Stromal cell of bone marrow (primary cell): ENCODE measurements around the gene APC2.

Source experiments
- DNase-seq: peaks from one replicate; pipeline ENCODE4 v3.0.0-alpha.2; 2012; ENCODE audit warnings: low read depth

Gene APC2, protein sequence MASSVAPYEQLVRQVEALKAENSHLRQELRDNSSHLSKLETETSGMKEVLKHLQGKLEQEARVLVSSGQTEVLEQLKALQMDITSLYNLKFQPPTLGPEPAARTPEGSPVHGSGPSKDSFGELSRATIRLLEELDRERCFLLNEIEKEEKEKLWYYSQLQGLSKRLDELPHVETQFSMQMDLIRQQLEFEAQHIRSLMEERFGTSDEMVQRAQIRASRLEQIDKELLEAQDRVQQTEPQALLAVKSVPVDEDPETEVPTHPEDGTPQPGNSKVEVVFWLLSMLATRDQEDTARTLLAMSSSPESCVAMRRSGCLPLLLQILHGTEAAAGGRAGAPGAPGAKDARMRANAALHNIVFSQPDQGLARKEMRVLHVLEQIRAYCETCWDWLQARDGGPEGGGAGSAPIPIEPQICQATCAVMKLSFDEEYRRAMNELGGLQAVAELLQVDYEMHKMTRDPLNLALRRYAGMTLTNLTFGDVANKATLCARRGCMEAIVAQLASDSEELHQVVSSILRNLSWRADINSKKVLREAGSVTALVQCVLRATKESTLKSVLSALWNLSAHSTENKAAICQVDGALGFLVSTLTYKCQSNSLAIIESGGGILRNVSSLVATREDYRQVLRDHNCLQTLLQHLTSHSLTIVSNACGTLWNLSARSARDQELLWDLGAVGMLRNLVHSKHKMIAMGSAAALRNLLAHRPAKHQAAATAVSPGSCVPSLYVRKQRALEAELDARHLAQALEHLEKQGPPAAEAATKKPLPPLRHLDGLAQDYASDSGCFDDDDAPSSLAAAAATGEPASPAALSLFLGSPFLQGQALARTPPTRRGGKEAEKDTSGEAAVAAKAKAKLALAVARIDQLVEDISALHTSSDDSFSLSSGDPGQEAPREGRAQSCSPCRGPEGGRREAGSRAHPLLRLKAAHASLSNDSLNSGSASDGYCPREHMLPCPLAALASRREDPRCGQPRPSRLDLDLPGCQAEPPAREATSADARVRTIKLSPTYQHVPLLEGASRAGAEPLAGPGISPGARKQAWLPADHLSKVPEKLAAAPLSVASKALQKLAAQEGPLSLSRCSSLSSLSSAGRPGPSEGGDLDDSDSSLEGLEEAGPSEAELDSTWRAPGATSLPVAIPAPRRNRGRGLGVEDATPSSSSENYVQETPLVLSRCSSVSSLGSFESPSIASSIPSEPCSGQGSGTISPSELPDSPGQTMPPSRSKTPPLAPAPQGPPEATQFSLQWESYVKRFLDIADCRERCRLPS (N-terminal part only)

DNA sequence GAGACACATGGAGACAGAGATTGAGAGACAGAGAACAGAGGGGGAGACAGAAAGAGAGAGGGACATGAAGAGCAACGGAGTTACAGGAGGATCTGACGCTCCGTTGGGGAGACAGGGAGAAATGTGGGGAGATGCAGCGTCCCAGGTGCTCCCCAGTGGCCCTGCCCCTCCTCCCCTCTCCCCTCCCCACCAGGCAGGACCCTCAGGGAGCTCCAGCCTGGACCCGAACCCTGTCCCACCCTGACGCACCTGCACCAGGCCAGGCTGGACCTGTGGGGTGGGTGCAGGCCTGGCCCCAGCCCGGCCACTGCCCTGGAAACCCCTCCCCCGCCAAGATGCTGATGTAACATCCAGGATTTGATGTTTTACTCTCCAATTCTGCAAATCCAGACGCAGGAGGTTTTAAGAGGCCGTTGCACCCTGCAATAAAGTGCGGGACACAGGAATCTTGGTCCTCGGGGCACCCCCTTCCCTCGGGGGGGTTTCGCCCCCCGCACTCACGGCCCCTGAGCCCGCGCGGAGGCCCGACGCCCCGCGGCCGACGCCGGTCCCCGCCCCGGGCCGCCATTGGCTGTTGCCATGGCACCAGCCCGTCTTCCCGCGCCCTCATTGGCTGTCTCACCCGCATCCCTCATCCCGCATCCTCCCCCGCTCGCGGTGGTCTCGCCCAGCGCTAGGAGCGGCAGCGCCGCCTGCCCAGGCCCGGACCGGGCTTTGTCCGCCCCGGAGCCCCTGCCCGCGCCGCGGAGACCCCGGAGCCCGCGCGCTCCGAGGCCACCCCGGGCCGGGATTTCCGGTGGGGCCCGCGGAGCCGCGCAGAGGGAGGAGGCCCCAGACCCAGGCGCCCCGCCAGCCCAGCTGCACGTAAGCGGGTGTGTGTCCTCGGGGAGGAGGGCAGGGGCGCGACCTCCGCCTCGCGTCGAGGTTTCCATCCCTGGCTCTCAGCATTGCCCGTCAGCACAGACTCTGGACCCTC, at the start of gene APC2:
Gene APC2 (plus strand): TSS at position 655 of the 976 bp plus-strand sequence. CDS start 2,881 bp downstream, outside the sequence.
- DNase-seq: no peak

- DNase-seq: no peak
These were observed 49.4 kb upstream of the APC2 start for GRCh38 chr19:1400281-1401137.

DNA sequence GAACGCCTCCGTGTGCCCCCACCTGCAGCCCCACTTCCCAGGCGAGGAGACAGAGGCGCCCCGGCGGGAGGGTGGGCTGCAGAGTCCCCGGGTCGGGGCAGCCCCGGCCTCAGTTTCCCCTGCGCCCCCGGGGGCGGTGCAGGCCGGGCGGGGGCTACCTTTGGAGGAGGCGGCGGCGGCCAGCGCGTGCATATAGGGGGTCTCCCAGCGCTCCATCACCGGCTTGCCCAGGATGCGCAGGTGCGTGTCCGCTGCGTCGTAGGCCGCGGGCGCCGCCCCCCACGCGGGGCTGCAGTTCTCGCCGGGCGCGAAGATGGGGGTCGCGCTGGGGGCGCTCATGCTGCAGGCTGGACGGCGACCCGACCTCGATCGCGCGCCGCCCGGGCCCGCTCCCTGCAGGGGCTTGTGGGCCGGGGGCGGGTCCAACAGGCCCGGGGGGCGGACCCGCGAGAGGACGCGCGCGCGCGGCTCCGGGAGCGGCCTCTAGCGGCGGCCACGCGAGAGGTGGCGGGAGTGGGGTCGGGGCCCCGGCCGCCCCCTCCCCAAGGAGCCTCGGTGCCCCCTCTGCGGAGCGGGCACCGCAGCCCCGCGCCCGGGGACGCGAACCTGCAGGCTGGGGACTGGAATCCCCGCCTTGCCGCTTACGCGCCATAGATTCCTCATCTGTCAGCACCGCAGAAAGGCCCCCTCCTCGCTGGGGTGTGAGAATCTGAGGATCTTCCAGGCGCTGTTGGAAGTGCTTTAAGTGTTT, 48.6 kb upstream of the APC2 start, which contains the start of gene GAMT:
Gene GAMT (minus strand): TSS at position 405 of the 751 bp plus-strand sequence. CDS start 66 bp downstream, at position 339.
- DNase-seq: no peak

DNA sequence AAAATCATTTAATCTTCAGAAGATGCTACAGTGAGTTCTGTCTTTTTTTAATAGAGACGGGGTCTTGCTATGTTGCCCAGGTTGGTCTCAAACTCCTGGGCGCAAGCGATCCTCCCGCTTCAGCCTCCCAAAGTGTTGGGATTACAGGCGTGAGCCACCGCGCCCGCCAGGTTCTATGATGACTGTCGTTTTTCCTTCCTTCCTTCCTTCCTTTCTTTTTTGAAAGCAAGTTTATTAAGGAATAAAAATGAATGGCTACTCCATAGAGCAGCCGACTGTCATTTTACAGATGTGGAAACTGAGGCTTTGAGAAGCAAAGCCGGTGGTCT, 48.1 kb upstream of the APC2 start:
- DNase-seq: no peak

DNA sequence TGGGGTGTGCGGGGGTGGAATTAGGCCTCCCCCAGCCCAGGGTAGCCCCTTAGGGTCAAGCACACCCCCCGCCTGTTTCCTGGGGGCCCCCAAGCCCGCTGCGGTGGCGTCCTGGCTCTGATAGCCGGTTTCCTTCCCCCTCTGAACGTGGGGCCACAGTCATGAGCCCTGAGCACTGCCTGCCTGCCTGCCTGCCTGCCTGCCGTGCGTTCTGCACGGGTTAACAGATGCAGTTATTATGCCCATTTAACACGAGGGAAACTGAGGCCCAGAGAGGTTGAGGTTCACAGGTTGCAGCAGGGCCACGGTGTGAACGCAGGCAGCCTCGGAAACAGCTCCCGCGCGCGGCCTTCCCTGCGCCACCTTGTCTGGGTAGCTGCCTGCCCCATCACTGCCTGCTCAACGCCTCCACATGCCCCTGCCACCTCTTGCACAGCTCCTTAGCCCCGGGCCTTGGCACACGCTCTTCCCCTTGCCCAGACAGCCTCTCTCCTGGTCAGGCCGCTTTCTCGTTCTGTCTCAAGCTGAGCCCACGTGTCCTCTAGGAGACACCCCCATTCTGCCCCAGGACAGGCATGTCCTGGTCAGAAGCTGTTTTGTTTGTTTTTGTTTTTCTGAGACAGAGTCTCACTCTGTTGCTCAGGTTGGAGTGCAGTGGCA, 47.4 kb upstream of the APC2 start:
- DNase-seq: no peak

DNA sequence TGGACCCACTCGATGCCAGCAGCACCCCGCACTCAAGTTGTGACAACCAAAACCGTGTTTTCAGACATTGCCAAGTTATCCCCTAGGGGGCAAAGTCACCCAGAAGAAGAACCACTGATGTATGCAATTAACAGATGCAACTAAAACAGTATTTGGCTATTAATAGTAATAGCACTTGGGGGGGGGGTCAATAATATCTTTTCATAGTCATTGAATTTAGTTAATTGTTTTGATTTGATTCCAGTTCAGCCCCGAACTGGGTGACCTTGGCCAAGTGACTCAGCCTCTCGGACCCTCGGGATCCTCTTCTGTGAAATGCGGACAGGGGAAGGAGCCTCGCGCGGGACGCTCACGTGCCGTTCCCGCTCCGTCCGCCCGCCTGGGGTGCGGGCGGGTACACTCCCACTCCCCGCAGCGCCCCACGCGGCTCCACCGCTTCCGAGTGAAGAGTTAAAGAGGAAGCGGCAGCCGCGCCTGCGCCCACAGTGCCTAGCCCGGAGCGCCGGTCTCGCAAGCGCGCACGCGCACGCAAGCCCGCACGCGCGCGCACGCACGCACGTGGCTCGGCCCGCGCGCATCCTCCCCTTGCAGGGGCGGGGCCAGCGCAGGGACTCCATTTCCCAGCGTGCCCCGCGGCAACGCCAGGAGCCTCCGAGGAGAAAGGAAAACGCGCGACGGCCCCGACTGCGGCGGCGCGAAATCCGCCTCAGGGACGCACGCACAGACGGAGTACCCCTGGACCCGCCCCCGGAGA, 43.0 kb upstream of the APC2 start:
- peak; percentile 97 for DNase-seq

DNA sequence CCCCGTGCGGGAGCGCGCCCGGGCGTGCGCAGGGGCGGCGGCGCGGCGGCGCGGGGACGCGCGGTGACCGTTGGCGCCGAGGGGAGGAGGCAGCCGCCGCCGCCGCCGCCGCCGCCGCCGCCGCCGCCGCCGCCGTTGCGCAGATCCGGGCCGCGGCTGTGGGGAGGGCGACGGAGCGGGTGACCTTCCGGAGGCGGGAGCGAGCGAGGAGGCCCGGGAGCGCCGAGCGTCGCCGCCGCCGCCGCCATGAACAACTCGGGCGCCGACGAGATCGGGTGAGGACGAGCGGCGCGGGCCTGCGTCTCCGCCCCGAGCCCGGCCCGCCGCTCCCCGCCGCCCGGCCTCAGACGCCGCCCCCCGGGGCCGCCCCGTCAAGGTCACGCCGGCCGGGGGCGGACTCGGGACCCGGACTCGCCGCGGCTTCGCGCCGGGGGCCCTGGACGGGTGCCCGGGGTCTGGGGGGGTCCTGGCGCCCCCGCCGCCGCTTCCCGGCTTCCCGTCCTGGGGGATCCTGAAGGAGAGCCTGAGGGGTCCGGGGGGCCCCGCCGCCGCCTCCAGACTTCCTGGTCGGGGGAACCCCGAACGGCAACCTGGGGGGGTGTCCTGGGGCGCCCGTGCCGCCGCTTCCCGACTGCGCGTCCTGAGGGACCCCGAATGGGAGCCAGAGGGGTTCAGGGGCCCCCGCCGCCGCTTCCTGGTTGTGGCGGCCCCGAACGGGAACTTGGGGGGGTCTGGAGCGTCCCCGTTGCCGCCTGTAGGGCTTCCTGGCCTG, 42.2 kb upstream of the APC2 start, which contains the start of gene DAZAP1:
Gene DAZAP1 (plus strand): TSS at position 59 of the 772 bp plus-strand sequence. CDS start 188 bp downstream, at position 247.
- no peak for DNase-seq

GRCh38 chr19:1408300-1409203, 41.4 kb upstream of the APC2 start:
- DNase-seq: no peak

- DNase-seq: no peak
These were observed 40.5 kb upstream of the APC2 start for GRCh38 chr19:1409204-1410005.

- no peak for DNase-seq
These were observed 39.7 kb upstream of the APC2 start for GRCh38 chr19:1410136-1410786.

GRCh38 chr19:1410789-1411188, 39.1 kb upstream of the APC2 start:
- DNase-seq: no peak

- no peak for DNase-seq
These were observed 38.4 kb upstream of the APC2 start for GRCh38 chr19:1411255-1412191.

GRCh38 chr19:1412323-1412923, 37.5 kb upstream of the APC2 start:
- DNase-seq: no peak
